Activated naive CD4-positive, alpha-beta T cell treated with anti-CD3 and anti-CD28 coated beads, Interleukin-2, amount 50 U/mL, for 16 hours (primary cell): Measurements from ENCODE around the gene ZFAND3.
A peak's percentile ranks its signal among the peaks of the same experiment; 100 is the strongest.
"Not testable (repeated sequence)": the region's sequence is repeated elsewhere in the genome, so short reads cannot be mapped to it uniquely, and the experiment has no call there.

Experiments used
- DNase-seq: peaks from one replicate; pipeline ENCODE4 v3.0.0-alpha.2; 2020

The ZFAND3 gene

DNA sequence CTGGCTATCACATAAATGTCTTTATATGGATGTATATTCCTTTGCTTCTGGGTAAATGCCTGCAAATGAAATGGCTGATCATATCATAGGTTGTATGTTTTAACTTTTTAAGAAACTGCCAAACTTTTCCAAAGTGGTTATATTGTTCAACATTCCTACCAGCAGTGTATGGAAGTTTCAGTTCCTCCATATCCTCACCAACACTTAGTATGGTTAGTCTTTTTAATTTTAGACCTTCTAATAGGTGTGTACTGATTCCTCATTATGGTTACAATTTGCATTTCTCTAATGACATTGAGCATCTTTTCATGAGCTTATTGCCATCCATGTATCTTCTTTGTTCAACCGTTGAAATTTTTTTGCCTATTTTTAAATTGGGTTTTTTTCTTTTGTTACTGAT is 155.4 kb downstream of the ZFAND3 start:
- no peak for DNase-seq

DNA sequence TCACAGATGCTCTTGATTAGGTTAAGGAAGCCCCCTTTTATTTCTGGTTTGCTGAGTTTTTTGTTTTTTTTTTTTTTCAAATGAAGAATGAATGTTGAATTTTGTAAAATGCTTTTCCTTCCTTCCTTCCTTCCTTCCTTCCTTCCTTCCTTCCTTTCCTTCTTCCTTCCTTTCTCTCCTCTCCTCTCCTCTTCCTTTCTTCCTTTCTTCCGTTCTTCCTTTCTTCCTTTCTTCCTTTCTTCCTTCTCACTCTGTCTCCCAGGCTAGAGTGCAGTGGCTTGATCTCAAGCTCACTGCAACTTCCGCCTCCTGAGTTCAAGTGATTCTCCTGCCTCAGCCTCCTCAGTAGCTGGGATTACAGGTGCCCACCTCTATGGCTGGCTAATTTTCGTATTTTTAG is 158.2 kb downstream of the ZFAND3 start:
- no peak for DNase-seq

DNA sequence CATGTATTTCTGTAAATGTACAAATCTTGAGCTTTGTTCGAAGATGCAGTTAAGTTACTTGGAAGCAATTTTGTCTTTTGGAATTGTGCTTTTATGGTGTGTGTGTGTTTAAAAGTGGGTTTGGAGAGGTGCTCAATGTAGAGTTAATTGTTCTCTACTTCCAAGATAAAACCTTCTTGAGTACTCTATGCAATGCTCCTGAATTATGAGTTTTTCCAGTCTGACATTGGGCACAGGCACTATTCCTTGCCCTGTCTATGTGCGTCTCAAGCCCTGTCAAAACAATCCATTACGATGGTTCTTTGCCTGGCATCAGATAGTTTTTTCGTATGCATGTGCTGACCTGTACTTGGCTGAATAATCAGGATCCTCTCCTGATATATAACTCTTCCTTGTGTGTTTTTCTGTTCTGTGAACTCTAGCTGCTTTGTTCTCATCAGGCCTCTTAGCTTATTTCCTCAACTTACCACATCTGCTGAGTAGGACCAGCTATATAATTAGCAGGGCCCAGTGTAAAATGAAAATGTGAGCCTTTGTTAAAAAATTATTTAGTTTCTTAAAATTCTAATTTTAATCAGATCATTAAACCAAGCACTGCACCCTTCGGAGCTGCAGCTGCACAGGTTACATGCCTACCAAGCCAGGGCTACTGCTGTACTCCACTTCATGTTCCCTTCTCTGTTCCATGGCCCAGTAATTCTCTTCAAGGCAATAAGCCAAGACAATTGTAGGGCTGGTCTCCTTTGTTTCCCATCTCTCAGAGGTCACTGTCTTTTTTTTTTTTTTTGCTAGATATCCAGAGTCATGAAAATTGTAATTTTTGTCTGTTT is 160.1 kb downstream of the ZFAND3 start:
- no peak for DNase-seq

DNA sequence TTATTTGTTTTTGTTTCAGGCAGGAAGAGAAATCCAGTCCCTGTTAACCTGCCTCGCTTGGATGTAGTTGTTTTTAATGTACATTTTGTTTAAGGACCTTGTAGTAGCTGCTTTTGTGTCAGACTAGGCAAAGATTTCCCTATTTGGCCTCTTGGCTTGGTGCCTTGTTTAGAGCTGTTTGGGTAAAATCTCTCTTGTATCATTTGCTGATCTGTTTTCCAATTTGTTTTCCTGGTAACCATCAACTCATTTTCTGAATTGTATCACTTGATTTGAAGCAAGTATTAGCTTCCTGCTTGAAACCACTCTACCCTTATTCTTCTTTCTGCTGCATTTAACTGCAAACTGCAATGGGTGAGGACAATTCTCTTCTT is 160.7 kb downstream of the ZFAND3 start:
- no peak for DNase-seq

DNA sequence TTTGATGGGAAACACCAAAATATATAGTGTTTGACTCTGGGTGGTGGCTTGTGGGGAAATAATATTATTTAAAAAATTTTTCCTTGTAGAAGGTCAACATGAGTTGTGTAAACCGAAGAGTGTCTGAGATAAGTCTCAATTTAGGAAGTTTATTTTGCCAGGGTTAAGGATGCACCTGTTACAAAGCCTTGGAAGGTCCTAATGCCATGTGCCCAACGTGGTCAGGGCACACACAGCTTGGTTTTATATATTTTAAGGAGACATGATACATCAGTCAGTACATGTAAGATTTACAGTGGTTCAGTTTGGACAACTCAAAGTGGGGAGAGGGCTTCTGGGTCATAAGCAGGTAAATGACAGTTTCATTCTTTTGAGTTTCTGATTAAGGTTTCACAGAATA is 162.1 kb downstream of the ZFAND3 start:
- no peak for DNase-seq

DNA sequence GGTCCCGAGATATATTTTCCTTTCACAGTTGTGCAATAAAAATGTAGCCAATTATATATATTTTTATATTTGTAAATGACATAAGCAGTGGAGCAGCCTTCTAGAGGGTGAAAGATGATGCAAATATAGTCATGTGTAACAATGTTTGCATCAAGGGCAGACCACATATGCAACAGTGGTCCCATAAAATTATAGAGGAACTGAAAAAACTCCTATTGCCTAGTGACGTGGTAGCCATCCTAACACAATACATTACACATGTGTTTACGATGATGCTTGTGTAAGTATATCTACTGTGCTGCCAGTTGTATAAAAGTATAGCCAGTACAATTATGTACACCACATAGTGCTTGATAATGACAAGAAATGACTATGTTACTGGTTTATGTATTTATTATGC is 162.8 kb downstream of the ZFAND3 start:
- DNase-seq = no peak

DNA sequence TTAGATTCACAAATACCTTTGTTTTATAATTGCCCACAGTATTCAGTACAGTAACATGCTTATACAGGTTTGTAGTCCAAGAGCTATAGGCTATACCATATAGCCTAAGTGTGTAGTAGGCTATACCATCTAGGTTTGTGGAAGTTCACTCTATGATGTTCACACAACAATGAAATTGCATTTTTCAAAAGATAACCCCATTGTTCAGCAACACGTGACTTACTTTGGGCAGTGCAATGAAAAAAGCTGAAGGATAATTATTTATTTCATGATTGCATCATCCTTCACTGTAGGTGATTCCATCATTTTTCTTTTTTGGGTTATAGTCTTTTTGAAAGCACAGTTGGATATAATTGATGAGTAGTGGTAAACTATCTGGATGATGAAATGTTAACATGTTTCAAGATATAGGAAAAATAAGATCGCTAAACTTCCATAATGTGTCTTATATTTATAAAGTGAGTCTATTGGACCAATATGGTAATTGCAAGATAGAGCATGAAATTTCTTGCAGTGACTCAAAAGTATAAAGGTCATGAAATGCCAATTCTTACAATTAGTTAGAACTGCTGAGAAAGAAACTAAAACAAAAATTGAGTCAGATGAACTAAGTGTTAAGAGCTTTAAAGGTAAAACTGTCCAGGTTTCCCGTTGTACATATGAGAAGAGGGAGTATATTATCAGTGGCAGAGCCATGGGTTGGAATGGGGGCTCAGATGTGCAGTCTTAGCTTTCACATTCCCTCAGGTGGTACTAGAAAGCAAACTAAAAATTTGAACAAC is 164.4 kb downstream of the ZFAND3 start:
- DNase-seq = no peak

DNA sequence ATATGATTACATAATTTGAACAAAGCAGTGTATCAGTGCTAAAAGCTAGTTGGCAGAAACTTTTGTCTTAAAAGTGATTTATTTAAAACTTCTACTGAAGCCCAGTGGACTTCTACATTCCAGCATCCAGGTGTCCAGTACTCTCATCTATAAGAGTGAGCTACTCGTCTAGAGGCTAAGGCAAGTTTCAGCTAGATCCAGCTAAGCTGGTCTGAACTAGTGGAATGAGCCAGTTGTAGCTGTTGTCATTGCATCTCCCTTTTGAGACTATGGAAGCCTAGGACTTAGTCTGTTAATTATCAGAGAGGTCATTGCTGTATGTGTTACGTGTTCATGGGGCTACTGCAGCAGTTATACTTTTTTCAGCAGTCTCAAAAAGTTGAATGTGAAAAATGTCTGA is 165.1 kb downstream of the ZFAND3 start:
- no peak for DNase-seq

DNA sequence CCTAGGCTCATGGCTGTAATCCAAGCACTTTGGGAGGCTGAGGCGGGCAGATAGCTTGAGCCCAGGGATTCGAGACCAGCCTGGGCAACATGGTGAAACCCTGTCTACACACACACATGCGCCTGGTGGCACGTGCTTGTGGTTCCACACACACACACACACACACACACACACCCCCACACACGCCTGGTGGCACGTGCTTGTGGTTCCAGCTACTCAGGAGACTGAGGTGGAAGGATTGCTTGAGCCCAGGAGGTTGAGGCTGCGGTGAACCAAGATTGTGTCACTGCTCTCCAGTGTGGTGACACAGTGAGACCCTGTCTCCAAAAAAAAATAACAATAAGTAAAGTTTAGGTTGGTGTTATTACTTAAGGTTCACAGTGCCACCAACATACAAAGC is 165.8 kb downstream of the ZFAND3 start:
- DNase-seq = no peak

DNA sequence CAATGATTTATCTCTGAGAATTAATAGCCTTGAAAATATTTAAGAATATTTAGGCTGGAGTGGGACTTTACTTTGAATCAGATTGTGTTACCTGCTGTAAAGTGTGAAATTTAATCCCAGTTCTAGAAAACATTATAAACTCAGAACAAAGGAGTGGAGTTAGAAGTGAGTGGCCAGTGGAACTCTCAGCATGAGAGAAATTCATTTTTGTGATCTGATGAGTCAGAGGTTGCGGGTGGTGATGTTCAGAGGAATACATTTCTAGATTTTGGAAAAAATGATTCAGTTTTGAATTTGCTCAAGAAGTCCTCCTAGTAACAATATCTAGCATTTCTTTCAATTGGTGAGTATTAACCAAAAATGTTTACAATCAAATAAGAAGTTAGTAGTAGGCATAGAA is 167.5 kb downstream of the ZFAND3 start:
- no peak for DNase-seq

DNA sequence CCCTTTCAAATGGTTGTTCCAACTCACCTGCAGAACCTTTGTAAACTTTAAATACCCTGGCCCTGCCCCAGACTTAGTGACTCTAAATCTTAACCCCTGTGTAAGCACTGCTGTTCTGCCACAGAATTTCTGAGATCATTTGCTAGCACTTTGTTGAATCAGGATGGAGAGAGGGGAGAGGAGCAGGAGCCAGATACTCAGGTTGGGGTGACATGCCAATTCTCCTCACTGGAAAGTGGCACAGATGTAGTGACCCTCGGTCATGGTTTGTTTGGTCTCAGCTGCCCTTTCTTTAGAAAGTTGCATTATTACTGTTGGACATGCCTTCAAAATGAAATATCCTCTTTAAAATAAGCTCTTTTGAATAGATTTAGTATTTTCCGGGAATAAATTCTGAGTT is 168.0 kb downstream of the ZFAND3 start:
- no peak for DNase-seq

DNA sequence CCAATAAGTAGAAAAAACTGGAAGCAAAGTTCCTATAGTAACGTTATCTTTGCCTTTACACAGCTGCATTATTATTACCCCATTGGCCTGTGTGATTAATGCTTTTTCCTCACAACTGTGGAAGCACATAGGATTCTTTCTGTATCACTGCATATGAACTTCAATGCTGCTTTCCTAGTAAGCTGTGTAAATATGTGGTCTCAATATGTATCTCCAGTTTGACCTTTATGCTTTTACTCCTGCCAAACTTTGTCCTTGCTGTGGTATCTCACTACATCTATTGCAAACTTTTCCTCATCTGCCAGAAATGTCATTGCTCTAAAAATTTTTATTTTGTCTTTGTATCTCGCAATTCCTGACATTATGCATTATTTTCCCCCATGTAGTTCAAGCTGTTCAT is 168.6 kb downstream of the ZFAND3 start:
- no peak for DNase-seq

DNA sequence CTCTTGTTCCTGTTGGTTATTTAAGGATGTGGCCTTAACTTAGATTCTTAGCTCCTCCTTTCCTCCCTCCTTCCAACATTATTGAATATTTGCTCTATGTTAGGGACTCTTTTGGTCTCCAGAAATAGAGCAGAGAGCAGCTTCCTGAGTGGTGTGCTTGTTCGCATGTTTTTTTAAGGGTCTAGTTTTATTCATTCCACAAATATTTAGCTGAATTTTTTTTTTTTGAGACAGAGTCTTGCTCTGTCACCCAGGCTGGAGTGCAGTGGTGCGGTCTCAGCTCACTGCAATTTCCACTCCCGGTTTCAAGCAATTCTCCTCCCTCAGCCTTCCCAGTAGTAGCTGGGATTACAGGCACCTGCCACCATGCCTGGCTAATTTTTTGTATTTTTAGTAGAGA is 169.2 kb downstream of the ZFAND3 start:
- DNase-seq = no peak

DNA sequence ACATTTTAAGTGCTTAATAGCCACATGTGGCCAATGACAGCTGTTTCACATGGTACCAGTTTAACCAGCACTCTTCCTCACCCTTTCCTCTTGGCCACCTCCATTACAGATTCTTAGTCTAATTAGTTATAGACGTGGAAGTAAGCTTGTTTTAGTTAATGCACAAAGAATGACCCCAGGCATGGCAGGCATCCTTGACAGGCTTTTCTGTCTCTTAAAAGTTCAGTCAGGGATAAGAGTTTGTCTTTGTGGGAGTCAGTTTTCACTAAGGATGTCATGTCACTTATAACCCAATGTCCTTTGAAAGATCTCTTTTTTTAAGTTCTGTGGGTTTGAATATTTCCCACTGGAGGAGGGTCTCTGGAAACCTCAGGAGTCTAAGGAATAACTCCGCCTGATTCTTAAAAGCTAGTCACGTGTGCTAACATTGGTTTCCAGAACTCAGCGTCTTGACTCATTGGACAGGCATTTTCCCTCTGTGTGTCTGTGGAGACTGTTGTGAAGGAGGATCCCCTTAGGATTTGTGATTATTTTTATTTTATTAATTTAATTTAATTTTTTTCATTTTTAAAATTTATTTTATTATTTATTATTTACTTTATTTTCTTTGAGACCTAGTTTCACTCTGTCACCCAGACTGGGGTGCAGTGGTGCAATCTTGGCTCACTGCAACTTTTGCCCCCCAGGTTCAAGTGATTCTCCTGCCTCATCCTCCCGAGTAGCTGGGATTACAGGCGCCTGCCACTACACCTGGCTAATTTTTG is 171.4 kb downstream of the ZFAND3 start:
- DNase-seq = no peak

DNA sequence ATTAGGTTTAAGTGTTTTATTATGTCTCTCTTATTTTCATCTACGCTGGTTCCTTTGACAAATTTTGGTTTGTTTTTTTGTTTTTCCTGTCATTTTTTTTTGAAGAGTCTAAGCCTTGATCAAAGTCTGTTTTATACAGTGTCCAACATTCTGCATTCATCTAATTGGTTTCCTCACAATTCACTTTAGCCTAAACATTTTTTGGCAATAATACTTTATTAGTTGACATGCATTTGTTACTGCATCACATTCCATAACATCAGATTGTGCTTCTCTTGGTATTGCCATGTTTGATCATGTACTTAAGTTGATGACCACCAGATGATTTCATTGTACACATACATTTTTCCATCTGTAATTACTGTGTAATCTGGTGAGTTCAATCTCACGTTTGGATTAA is 173.2 kb downstream of the ZFAND3 start:
- no peak for DNase-seq

DNA sequence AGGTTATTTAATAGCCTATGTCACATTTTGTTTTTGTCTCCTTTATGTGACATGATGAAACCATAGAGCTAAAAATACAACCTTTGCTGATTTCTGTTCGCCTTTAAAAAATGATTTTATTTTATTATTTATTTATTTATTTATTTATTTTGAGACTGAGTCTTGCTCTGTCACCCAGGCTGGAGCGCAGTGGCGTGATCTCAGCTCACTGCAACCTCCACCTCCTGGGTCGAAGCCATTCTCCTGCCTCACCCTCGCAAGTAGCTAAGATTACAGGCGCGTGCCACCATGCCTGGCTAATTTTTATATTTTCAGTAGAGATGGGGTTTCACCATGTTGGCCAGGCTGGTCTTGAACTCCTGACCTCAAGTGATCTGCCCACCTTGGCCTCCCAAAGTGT is 173.7 kb downstream of the ZFAND3 start:
- not testable (repeated sequence) for DNase-seq

DNA sequence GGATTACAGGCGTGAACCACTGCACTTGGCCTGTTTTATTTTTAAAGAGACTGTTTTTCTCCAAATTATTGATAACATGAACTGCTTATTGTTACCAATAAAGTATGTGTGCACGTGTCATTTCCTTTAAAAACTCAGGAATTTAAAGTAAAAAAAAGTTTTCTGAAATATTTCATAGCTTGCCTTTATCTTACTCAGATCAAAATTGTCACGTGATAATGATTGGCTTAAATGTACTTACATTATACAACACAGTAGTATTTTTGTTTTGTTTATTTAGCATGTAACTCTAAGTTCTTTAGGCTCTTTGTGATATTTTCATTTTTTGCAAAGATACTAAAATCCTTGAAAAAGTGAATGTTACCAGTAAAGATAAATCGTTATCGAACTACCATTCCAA is 174.1 kb downstream of the ZFAND3 start:
- DNase-seq = no peak

DNA sequence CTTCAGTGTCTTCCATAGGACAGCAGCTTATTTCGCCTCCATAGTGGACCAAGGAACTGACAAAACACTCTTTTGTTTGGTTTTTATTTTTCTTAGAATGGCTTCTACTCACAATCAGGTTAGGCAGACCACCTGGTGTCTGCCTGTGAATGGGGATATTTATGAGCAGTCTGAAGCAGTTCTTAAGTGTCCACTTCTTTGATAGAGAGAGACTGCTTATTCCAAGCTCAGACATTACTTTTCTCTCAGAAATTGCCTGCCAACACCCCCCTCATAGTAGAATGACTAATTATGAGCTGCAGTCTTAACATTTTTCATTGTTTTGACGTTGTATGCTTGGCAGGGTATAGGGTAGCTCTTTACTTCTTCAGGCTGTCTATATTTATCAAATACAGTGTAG is 174.7 kb downstream of the ZFAND3 start:
- no peak for DNase-seq

DNA sequence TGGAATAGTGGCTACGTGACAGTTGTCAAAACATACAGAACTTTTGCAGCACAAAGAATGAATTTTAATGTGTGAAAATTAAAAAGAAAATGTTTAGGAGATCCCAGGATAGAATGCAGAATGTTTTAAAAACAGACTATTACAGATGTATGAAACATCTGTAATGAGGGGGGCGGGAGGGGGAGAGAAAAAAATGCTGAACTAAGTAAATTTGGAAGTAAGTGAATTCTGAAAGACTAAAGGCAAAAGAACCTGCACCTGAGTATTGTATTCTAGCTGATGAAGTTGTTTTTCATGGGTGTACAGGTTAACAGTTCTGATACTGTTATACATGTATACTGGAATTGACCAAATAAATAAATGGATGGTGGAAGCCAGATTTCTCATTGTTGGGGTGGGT is 178.8 kb downstream of the ZFAND3 start:
- no peak for DNase-seq

DNA sequence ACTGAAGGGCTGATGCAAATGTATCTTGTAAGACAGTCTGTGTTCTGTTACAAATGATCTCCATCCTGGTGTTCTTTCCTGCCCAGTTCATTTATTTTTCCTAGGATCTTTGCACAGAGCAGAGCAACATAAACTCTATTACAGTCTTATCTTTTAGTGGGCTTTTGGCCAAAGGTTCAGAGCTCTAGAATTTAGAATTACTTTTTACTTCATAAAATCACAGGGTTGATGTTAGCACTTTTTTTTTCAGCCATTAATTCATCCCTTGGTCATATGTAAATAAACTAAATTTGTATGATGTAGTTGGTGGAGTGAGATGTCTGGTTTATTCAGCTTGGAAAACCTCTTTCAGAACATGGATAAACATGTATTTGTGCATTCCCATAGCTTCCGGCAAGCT is 181.9 kb downstream of the ZFAND3 start:
- DNase-seq = no peak

DNA sequence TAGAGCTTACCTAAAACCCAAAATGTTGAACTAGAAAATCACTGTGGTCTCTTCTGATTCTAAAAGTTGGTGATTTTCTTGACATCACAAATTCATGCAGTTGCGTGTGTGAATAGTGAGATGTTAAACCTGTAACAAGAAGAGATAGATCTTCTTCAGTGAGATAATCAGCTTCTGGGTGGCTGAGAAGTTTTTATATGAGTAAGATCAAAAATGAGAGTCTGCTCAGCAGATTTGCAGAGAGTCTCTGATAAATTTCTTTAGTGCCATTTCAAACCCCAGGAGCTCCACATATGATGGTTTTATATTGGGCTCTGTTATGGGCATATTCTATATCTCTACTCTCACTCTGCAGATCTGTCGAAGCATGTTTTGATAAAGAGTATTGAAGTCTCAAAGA is 185.4 kb downstream of the ZFAND3 start:
- no peak for DNase-seq

DNA sequence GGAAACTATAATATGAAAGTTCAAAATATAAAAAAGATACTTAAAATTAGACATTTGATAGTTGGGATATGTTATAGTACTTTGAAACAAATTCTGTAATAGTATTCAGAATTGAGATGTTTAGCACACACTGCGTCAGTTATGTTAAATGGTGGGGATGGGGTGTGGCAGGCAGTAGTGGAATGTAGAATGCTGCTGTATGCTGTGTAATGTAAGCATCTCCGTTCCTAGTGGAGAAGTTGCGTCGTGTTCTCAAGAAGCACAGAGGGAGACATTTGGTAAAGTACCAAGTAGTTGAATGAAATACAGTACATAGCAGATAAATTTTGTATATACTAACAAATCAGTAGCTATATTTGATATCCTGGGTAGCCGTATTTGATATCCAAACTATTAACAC is 192.4 kb downstream of the ZFAND3 start:
- DNase-seq = no peak

DNA sequence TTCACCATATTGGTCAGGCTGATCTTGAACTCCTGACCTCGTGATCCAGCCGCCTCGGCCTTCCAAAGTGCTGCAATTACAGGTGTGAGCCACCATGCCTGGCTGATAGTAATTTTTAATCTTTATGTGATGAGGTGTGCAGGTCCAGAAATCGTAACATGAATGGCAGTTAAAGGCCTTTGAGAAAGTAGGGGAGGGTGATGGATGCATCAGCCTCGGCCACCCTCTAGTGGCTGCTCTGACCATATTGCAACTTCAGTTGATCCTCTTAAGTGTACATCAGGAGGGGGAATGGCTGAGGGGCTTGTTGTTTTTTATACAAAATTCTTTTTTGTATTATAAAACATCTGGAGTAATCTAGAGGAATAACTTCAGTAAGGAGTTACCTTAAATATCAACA is 193.0 kb downstream of the ZFAND3 start:
- peak; percentile 14 for DNase-seq

DNA sequence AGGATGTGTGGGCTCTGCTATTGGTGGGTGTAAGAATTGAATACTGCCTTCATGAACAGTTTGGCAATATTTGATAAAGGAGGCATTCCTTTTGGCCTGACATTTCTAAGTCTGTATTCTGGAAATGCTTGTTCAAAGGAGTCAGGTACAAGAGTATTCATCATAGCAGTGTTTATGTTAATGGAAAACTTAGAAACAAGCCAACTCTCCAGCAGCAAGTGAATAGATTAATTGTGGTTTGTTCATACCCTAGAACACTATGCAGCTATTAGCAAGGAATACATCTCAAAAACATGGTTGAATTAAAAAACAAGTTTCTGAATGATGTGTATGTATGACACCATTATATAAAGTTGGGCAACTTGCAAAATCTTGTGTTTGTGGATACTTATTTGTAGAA is 195.8 kb downstream of the ZFAND3 start:
- no peak for DNase-seq
